Neural cell (in vitro differentiated cells): ENCODE data around the gene MZF1. TPM values are rescaled to one million over a fixed set of nuclear protein-coding genes. Genes with fewer than 3 reads are reported as not detected.

ENCODE experiments used
- H2AFZ ChIP-seq: fragments of 200-600, 300-800 bp; sonication (generic), shearing (Covaris generic); 2 replicates; pipeline ENCODE4 v1.6.0; 2014; ENCODE audit warnings: low read depth, mild to moderate bottlenecking, antibody characterized with exemption, low read length, moderate library complexity
- H3F3A ChIP-seq: fragments of 200-600 bp; shearing (Covaris generic); 2 replicates; pipeline ENCODE4 v1.6.1; 2016; ENCODE audit warnings: mild to moderate bottlenecking, moderate library complexity, mixed read lengths, antibody characterized with exemption, low read length; ENCODE audit not compliant: insufficient read depth, poor library complexity, severe bottlenecking
- H3K27ac ChIP-seq: fragments of 200-600, 300-800 bp; sonication (generic), shearing (Covaris generic); 2 replicates; pipeline ENCODE4 v1.5.1; 2014; ENCODE audit warnings: mild to moderate bottlenecking, low read length, moderate library complexity
- H3K27me3 ChIP-seq: fragments of 300-800, 200-600 bp; sonication (generic), shearing (Covaris generic); 2 replicates; pipeline ENCODE4 v1.6.0; 2014; ENCODE audit warnings: mild to moderate bottlenecking, low read depth, low read length, moderate library complexity; ENCODE audit not compliant: insufficient read depth
- H3K36me3 ChIP-seq: fragments of 300-800, 200-600 bp; sonication (generic), shearing (Covaris generic); 2 replicates; pipeline ENCODE4 v1.5.1; 2014; ENCODE audit warnings: mild to moderate bottlenecking, antibody characterized with exemption, low read length, moderate library complexity; ENCODE audit not compliant: insufficient read depth
- H3K4me2 ChIP-seq: fragments of 300-800, 200-600 bp; sonication (generic), shearing (Covaris generic); 2 replicates; pipeline ENCODE4 v1.6.0; 2014; ENCODE audit warnings: mild to moderate bottlenecking, low read length
- H3K4me3 ChIP-seq: fragments of 300-800, 200-600 bp; sonication (generic), shearing (Covaris generic); 2 replicates; pipeline ENCODE4 v1.5.1; 2014; ENCODE audit warnings: mild to moderate bottlenecking, low read length, moderate library complexity
- H3K79me2 ChIP-seq: fragments of 200-600 bp; shearing (Covaris generic); replicated peaks from 2 replicates; pipeline ENCODE4 v1.6.0; 2014; ENCODE audit warnings: mild to moderate bottlenecking, low read length, moderate library complexity; ENCODE audit not compliant: insufficient read depth
- H3K9ac ChIP-seq: fragments of 300-800, 200-600 bp; sonication (generic), shearing (Covaris generic); 2 replicates; pipeline ENCODE4 v1.6.1; 2016; ENCODE audit warnings: mild to moderate bottlenecking, low read length, mixed read lengths
- H3K9me2 ChIP-seq: fragments of 200-600 bp; shearing (Covaris generic); 2 replicates; pipeline ENCODE4 v1.6.1; 2016; ENCODE audit warnings: mild to moderate bottlenecking, low read length, mixed read lengths; ENCODE audit not compliant: insufficient read depth
- H3K9me3 ChIP-seq: fragments of 200-600, 300-800 bp; sonication (generic), shearing (Covaris generic); 2 replicates; pipeline ENCODE4 v1.6.1; 2016; ENCODE audit warnings: mild to moderate bottlenecking, mixed run types, low read length, moderate library complexity, mixed read lengths
- H4K20me1 ChIP-seq: fragments of 200-600 bp; shearing (Covaris generic); 2 replicates; pipeline ENCODE4 v1.6.1; 2016; ENCODE audit warnings: mild to moderate bottlenecking, mixed run types; ENCODE audit not compliant: insufficient read depth
- CTCF ChIP-seq: fragments of 450-650 bp; IDR thresholded peaks from 2 replicates; pipeline ENCODE4 v1.5.1; 2014; ENCODE audit warnings: antibody characterized with exemption, mild to moderate bottlenecking, moderate library complexity; ENCODE audit not compliant: poor library complexity, severe bottlenecking
- EP300 ChIP-seq: fragments of 450-650 bp; conservative IDR thresholded peaks from 2 replicates; pipeline ENCODE4 v1.6.1; 2014; ENCODE audit warnings: antibody characterized with exemption, mild to moderate bottlenecking, moderate library complexity; ENCODE audit not compliant: poor library complexity, severe bottlenecking
- MXI1 ChIP-seq: fragments of 450-650 bp; conservative IDR thresholded peaks from 2 replicates; pipeline ENCODE4 v1.6.1; 2014; ENCODE audit warnings: antibody characterized with exemption, mild to moderate bottlenecking; ENCODE audit not compliant: poor library complexity, severe bottlenecking
- POLR2AphosphoS5 ChIP-seq: IDR thresholded peaks from 2 replicates; pipeline ENCODE4 v1.6.1; 2012
- RAD21 ChIP-seq: fragments of 450-650 bp; conservative IDR thresholded peaks from 2 replicates; pipeline ENCODE4 v1.6.1; 2014; ENCODE audit warnings: antibody characterized with exemption, mild to moderate bottlenecking, moderate library complexity
- REST ChIP-seq: IDR thresholded peaks from 2 replicates; pipeline ENCODE4 v1.6.1; 2012; ENCODE audit warnings: borderline replicate concordance
- SMC3 ChIP-seq: fragments of 450-650 bp; conservative IDR thresholded peaks from 2 replicates; pipeline ENCODE4 v1.6.1; 2014; ENCODE audit warnings: antibody characterized with exemption, mild to moderate bottlenecking, moderate library complexity; ENCODE audit not compliant: poor library complexity
- TAF1 ChIP-seq: IDR thresholded peaks from 2 replicates; pipeline ENCODE4 v1.6.1; 2012; ENCODE audit warnings: low read depth
- polyA plus RNA-seq: library from polyadenylated mRNA; depleted of rRNA; stranded (reverse); fragments of >200 nt; gene quantifications from 2 replicates; pipeline ENCODE4 v1.2.3, GENCODE V29; 2014

The MZF1 gene
- polyA plus RNA-seq, 1 donor from 2014 or later = 74.6 TPM

- Histone ChIP-seq H3K9me2 (no peaks in the 10 kb centered on the region), H3F3A (peaks cover 11% of the 10 kb centered on the region), H3K27ac (peak within 1 kb of the TSS; percentile 91), H2AFZ (peak within 1 kb of the TSS; percentile 66), H3K9me3 (no peaks in the 10 kb centered on the region), H3K9ac (peak within 1 kb of the TSS; percentile 87), H3K4me2 (peak within 1 kb of the TSS; percentile 86), H3K79me2 (peaks cover 19% of the 10 kb centered on the region), H3K4me3 (peak within 1 kb of the TSS; percentile 89), H3K36me3 (peaks cover 3% of the 10 kb centered on the region), H4K20me1 (peaks cover 6% of the 10 kb centered on the region), H3K27me3 (no peaks in the 10 kb centered on the region)
- TF ChIP-seq EP300 (peak; percentile 51), MXI1 (peak; percentile 74), CTCF (no peak), SMC3 (no peak), POLR2AphosphoS5 (peak; percentile 89), TAF1 (peak; percentile 16), RAD21 (peak; percentile 13)
These were observed 18.4 kb downstream of the MZF1 start, which contains the start of gene CHMP2A for GRCh38 chr19:58554494-58555368. Gene CHMP2A (minus strand): TSS chr19:58555105. CDS start chr19:58554212, 893 bp downstream.

GRCh38 chr19:58553799-58554493 is 19.2 kb downstream of the MZF1 start:
- TF ChIP-seq TAF1 (peak; percentile 13), REST (no peak), RAD21 (no peak), EP300 (no peak), MXI1 (no peak), SMC3 (no peak)
- Histone ChIP-seq H3K36me3 (peaks cover 3% of the 10 kb centered on the region), H3K79me2 (peaks cover 19% of the 10 kb centered on the region)

More at GRCh38 chr19:58553799-58554493, 19.2 kb downstream of the MZF1 start:
- H3F3A ChIP-seq = peaks cover 9% of the 10 kb centered on the region
- H2AFZ ChIP-seq = no peak overlapping the region
- no peaks in the 10 kb centered on the region for H3K27me3 ChIP-seq
- H3K9me2 ChIP-seq = no peaks in the 10 kb centered on the region
- peak overlapping the region; percentile 91 for H3K27ac ChIP-seq
- H3K4me2 ChIP-seq = peak overlapping the region; percentile 86
- H3K9ac ChIP-seq = peak overlapping the region; percentile 87
- H4K20me1 ChIP-seq = peaks cover 6% of the 10 kb centered on the region
- H3K9me3 ChIP-seq = no peaks in the 10 kb centered on the region
- H3K4me3 ChIP-seq = peak overlapping the region; percentile 89
